HG03060 (cell line): ENCODE data around the gene C17orf100.
"Not testable (repeated sequence)": the region's sequence is repeated elsewhere in the genome, so short reads cannot be mapped to it uniquely, and the experiment has no call there.

Experiments used
- ATAC-seq: cut with Tn5 transposase; IDR thresholded peaks from one replicate; pipeline ENCODE4 v1.9.1; 2021; ENCODE audit warnings: low read depth, moderate number of reproducible peaks; ENCODE audit not compliant: unreplicated experiment

The C17orf100 gene

DNA sequence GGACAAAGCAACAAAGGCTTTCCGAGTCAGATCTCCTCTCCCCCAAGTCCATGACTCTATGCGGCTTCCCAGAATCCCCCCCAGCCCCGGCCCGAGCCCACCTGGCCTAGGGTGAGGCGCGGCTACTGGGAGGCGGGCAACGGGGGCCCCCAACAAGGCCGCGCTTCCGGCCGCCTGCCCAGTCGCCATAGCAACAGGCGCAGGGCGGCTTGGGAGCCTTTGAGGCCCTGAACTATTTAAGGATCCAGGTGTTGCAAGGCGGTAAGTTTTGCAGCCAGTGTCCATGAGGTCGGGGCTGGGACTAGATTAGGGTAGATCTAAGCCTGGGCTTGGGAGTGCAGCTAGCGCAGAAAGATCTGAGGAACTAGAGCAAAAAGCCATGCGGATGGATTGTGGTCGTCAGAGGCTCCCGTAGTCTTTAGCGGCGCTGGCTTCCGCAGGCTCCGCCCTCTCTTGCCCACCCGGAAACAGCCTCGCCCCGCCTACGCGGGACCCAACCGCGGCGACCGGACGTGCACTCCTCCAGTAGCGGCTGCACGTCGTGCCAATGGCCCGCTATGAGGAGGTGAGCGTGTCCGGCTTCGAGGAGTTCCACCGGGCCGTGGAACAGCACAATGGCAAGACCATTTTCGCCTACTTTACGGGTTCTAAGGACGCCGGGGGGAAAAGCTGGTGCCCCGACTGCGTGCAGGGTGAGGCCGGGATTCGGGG is 10.9 kb upstream of the C17orf100 start, which contains the start of the genes KIAA0753 and TXNDC17:
Gene KIAA0753, minus strand, starts transcription at position 176 of the 711 bp plus-strand sequence. CDS start 5,608 bp downstream, outside the sequence.
Gene TXNDC17, plus strand, starts transcription at position 525 of the 711 bp plus-strand sequence. Its CDS starts 23 bp downstream, at position 548.
- no peak for ATAC-seq

DNA sequence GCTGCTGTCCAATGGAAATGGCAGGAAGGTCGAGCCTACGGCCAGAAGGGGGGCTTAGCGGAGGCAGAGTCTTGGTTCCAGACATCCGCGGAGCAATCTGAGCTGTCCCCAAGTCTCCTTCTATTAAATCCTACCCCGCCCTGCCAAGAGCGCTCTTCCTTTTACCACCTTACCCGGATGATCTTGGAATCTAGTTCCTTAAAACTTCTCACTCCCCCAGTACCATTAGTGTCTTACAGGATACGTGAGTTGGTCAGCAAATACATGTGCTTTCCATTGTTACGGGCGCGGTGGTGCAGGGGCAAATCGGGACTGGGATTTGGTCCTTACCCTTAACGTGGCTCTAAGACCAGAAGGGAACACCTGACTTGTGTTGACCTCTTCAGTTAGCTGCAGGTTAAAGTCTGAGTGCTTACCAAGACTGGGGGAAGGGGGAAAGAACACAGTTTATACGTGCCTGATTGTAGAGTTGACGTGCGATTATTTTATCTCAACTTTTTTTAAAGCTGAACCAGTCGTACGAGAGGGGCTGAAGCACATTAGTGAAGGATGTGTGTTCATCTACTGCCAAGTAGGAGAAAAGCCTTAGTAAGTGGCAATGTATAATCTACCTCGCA is 10.2 kb upstream of the C17orf100 start:
- no peak for ATAC-seq

DNA sequence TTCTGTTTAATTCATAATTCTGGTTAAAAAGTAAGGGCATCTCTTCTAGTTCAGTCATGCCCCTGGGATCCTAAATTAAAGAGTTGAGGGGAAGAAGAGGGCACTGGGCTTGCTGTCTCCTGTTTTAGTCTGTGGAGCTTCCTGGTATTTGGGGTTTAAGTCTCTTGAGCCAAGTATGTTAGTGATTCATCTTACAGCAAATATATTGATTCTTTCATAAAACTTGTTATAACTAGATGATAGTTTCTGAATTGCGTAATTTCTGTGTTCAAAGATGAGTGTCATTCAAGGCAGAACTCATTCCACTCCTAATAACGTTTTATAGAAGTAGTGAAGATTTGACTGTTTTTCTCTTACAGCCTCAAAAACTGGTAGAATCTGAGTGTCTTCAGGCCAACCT is 9.0 kb upstream of the C17orf100 start:
- ATAC-seq: no peak

DNA sequence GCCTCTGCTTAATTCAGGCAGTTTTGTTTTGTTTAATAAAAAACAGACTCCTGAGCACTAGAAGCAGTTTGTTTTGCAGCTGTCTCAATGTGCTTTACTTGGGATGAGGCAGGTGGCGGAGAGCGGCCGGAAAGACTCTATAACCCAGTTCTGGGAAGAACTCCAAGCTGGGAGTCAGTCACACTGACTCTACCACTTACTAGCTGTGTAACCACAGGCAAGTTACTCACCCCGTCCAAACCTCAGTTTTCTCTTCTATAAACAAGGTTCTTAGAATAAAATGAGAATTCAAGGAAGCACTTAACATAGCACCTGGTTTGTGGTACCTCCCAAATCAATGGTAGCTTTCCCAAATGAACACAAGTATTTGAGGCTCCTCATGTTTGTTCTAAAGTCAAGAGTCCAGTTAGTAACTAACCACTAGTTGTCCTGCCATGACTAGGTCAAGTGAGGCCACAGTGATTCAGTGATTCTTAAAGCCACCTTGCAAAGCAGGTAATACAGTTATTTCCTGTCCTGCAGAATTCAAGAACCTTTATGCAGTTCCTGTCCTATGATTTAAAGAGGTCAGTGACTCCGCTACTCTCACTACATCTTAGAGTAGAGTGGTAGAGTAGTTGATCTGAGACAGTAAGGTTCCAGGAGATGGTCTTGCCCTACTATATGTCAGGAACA is 8.0 kb upstream of the C17orf100 start:
- no peak for ATAC-seq

DNA sequence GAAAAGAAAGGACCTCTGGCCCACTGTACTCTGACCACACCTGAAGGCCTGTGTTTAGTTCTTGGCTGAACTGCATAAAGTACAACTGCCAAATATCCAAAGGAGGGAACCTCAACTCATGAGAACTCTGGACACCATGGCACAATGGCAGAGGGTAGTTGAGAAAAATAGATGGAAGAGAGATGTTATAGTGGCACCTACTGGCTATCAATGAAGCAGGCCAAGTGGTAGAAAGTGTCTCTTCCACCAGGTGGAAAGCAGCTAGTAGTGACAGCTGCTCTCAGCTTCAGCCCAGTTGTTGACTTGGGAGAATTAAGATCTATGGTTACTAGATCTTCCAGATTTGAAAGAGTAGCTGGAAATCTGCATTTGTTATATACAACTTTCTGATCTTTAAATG is 3.4 kb upstream of the C17orf100 start:
- no peak for ATAC-seq

DNA sequence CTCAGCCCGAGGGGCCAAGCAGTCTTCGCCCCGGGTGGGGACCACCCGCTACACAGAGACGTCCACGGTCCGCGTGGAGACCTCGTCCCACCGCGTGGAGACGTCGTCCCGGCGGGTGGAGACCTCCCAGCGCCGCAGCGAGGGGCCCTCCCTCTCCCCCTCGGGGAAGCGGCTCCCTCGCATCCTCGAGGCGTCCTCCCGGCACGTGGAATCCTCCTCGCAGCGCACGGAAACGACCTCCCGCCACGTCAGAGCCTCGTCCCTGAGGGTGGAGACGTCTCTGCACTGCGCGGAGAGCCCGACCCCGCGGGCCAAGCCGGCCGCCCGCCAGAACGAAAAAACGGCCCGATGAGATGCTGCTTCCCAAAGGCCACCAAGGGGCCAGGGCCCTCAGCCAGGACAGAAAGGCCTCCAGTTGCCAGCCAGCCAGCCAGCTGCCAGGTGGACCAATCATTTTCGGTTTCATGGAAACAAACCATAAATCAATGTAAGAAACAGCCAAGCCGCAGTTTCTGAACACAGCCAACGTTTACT is 424 bp downstream of the C17orf100 start:
- no peak for ATAC-seq

DNA sequence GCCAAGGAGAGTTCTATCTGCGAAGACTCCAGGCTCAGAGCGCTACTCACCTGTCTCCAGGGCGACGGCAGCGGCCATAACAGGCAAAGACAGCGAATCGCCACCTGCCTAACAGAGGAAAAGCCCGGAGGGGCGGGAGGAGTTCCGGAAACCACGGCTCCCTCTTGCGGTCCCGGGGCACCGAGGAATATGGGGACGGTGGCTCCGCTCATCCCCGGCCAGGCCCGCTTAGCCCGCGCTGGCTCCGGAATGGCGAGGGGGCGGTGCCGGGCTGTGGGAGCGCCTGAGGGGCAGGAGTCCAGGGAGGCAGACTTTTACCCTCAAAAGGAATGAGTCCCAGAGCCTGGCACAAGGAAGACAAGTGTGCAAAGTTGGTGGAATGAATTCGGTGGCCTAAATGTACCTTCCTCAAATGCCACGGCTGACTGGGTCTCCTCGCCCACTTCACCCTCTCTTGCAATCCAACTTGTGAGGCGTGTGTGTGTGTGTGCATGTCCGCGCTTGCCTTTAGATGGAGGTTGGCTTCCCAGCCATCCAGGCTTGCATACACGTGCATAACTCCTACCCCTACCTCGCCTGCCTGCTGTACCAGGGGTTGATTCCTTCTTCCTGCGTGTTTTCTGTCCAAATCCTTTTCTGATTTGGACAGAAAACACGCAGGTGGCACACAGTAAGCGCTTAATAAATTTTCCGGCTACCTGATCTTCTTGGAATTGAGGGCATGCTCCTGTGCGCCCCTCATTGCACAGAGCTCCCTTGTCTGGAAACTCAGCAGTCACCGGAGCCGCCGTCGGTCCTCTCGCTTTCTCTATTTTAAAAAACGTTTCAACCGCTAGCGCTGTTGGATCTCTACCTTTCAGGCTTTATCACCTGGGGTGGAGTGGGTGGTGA is 3.5 kb downstream of the C17orf100 start:
- no peak for ATAC-seq

DNA sequence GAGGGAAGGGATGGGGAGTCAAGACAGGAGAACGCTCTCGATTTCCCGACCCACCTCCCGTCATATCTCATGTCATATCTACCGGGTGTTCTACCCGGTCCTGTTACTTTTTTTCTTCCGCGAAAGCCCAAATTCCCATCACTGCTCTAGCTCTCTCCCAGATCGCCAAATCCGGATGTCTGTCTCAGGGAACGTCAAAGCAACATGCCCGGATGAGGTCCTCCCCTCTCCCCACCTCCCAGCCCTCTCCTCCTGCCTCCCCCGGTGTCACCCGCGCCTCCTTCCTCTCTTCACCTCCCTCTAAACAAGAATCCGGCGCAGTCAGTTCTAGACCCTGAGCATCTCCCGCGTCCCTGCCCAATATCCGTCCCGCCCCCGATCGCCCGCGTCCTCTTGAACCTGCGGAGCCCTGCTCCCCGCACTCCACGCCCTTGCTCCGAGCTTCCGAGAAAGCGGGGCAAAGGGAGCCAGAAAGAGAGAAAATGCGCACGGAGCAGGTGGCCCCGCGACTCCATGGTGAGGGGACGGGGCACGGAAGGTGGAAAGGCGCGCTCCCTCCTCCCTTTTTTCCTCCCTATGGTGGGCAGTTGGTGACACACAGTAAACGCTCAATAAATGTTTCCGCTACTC is 4.3 kb downstream of the C17orf100 start:
- not testable (repeated sequence) for ATAC-seq

DNA sequence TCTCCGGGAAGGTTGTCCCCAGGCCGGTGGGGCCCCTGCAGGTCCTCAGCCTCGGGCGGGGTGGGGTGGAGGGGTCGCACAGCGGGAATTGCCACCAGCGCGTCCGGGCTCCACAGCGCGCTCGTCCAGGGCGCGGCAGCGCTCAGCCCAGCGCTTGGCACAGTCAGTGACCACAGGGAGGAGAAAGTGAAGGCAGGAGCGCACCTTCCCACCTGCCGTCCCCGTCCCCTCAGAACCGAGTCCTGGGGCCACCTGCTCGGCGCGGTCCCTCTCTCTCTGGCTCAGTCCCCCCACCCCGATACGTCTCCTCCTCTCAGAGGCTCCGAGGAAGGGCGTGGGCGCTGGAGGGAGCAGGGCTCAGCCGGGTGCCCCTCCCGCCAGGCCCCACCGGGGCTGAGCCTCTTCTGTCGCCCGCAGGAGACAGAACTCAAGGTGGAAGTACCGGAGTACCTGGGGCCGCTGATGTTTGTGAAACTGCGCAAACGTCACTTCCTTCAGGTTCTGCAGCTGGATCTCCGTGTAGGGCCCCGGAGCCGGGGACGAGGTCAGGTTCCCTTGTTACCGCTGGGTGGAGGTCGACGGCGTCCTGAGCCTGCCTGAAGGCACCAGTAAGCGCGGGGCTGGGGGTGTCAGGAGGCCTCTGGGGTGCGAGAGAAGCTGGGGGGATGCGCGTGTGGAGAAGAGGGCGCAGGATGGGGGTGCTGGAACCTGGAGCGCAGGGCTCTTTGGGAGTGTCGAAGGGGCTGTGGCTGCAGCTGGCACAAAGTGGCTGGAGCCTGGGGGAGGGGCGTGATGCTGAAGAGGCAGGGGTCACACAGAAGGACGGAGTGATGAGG is 5.5 kb downstream of the C17orf100 start:
- ATAC-seq: not testable (repeated sequence)

DNA sequence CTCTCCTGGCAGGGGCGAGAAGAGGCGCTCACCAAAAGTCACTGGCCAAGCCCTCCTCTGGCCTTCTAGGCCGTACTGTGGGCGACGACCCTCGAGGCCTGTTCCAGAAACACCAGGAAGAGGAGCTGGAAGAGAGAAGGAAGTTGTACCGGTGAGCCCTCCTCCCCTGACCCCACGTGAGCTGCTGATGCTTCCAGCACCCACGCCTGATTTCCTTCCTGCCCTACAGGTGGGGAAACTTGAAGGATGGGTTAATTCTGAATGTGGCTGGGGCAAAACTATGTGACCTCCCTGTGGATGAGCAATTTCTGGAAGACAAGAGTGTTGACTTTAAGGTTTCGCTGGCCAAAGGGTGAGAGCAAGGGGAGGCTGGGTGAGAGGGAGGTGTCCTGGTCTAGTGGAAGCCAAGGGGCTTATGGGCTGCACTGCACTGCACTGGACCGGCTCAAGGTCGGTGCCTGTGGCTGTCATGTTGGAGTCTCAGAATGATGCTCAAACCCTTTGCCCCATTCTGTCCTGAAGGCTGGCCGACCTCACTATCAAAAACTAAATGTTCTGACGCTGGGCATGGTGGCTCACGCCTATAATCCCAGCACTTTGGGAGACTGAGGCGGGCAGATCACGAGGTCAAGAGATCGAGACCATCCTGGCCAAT is 6.2 kb downstream of the C17orf100 start:
- no peak for ATAC-seq

DNA sequence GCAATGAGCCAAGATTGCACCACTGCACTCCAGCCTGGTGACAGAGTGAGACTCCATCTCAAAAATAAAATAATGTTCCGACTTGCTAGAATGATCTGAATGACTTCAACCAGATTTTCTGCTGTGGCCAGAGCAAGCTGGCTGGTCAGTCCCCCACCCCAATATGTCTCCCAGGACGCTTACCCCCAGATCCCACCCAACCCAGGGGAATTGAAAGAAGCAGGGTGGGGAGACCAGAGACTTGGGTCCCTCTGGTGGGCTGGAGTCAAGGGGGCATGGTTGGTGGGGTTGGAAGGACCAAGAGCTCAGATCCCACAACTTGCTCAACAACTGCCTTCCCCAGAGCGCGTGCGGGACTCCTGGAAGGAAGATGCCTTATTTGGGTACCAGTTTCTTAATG is 6.8 kb downstream of the C17orf100 start:
- not testable (repeated sequence) for ATAC-seq

DNA sequence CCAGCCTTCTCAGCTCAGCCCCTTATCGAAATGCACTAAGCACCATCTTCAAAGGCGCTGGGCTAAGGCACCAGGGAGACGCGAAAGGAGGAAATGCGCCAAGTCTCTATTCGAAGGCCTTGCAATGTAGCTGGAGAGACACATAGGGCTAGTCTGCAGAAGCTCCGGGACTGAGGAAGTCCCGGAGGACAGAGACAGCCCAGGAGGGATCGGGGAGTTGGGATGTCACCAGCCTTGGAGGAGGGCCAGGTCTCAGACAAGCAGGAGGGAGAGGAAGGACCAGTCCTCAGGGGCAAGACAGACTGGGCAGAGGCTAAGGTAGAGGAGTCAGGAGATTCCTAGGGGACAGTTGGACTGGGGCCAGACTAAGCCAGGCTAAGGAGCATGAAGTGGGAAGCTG is 8.5 kb downstream of the C17orf100 start:
- no peak for ATAC-seq

DNA sequence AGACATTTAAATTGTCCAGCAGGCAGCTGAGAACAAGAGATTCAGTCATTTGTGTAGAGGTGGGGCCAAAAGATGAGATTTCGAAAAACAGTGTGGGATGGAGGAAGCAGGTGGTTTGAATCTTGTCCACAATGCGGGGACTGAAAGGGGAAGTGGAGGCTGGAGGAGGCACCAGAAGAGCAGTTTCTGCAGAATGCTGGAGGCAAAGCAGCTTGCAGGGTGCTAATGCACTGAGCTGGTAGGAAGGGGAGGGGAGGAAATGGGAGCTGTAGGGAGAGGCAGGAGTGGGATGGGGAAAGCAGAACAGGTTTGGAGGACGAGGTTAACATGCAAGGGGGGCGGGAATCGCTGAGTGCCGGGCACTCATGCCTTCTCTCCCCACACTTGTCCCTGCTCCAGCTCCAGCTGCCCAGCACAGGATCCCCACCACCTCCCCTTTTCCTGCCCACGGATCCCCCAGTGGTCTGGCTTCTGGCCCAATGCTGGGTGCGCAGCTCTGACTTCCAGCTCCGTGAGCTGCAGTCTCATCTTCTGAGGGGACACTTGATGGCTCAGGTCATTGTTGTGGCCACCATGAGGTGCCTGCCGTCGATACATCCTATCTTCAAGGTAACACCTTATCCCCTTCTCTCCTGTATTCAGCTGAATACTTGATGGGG is 9.4 kb downstream of the C17orf100 start:
- no peak for ATAC-seq

DNA sequence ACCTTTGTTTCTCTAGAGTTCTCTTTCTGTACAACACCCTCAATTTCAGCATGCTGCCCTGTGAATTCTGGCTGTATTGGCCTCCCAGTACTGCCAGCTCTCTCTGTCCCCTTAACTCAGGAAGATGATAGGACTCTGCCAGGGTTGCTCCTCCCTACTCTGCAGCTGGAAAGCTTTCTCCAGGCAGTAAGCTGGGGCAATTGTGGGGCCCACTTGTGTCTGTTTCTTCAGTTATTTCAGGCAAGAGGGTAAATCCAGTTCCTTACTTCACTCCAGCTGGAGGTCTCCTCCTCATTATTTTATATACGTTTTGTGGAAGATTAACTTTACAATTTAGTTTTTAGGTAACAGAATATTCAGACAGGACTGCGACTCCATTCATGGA is 9.9 kb downstream of the C17orf100 start:
- no peak for ATAC-seq

DNA sequence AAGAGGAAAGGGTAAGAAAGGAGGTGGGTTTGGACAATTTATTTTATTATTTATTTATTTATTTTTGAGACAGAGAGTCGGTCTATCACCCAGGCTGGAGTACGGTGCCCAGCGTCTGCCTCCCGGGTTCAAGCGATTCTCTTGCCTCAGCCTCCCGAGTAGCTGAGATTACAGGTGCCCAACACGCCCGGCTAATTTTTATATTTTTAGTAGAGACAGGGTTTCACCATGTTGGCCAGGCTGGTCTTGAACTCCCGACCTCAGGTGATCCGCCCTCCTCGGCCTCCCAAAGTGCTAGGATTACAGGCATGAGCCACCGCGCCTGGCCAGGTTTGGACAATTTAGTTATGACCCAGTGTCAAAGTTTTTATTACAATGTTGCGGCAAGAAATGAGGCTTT is 11.6 kb downstream of the C17orf100 start:
- not testable (repeated sequence) for ATAC-seq

DNA sequence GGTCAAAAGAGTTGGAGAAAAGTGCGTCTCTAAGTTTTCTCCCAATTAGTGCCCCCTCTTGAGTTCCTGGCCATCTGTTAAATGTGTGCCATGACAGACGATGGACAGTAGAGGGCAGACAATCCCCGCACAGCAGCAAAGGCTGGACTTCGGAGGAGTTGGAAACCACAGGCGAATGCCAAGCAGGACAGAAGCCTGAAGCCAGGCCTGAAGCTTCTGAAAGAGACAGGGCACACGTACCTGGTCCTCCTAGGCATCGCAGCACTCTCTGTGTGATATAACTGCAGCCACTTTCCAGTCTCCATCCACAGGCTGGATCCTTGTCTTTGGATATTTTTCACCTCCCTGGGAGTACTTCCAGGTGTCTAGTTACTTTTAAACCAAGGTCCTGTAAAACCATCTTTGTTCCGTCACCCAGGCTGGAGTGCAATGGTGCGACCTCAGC is 14.5 kb downstream of the C17orf100 start:
- ATAC-seq: no peak

DNA sequence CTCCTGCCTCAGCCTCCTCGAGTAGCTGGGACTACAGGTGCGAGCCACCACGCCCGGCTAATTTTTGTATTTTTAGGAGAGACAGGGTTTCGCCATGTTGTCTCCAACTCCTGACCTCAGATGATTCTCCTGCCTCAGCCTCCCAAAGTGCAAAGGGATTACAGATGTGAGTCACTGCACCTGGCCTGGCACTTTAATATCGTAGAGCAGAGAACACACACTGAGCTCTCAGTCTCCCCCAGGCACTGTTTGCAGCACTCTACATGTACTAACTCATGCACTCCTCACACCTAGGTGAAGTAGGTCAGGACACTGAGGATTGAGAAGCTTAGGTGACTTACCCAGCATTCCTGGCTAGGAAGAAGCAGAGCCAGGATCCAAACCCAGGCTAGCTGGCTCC is 15.0 kb downstream of the C17orf100 start:
- no peak for ATAC-seq

DNA sequence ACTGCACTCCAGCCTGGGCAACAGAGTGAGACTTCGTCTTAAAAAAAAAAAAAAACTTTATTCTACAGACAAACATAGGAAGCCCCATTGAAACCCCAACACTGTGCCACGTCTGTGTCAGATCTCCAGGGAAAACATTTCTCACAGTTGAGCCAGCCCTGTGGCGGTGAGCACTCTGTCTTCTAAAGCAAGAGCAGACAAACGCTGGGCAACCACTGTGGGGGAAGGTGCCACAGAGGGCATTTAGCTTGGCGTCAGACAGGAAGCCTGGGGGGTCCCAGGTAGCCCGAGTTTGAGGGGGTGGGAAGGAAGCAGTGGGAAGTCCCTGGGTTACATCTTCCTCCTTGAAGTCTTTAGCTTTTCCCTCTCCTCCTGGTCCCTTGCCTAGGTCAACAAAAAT is 16.0 kb downstream of the C17orf100 start:
- no peak for ATAC-seq
